Measurements from ENCODE around the gene TASP1.

Gene TASP1

DNA sequence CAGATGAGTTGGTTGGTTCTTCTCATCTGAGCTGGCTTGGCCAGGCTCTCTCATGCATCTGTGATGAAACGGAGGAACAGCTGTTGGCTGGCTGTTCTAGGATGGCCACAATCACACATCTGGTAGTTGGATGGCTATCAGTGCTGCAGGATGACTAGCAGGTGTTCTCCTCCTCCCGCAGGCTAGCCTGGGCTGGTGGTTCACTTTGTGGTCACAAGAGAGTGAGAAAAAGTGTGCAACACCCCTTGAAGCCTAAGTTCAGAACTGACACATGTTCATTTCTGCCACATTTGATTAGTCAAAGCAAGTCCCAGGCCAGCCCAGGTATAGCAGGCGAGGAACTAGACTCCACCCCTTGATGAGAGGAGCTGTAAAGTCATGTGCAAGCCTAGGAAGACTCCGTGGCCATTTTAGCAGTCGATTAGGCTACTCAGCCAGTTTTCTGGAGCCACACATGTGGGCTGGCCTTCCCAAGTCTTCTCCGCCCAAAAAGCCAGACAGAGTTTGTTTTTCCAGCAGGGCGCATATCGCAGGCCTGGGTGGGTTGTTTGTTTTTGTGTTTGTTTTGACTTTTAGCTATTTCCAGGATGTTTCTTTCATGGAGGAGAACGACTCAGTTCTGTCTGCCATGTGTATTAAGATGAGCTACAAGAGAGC lies 296.9 kb downstream of the TASP1 start:
- DNase-seq, result no peak

DNA sequence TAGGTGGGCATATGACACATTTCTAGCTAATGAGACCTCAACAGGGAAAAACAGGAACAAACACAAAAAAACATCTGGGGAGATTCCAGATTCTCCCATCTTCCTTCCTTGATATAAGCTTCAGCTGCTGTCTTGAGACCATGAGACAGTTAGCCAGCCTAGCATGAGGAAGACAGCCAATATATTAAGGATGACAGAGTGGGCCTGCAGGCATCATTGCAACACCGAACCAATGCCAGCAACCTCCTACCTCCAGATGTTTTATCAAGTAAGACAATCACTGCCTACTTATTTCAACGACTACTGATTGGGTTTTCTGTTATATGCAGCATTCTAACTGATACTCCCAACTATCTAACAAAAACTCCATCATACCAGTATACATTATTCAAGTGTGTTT lies 298.6 kb downstream of the TASP1 start:
- DNase-seq, result no peak
